Astrocyte of the cerebellum (primary cell): ENCODE measurements around the gene ERMP1.

Experiments
- DNase-seq: peaks from one replicate; pipeline ENCODE4 v3.0.0-alpha.2; 2011; ENCODE audit warnings: low read depth
- H3K4me3 ChIP-seq: 2 replicates; pipeline ENCODE4 v1.5.1; 2011; ENCODE audit warnings: mild to moderate bottlenecking, low read depth, low read length, moderate library complexity
- CTCF ChIP-seq: IDR thresholded peaks from 2 replicates; pipeline ENCODE4 v1.5.1; 2012; ENCODE audit warnings: low read length, low read depth, moderate library complexity, mild to moderate bottlenecking; ENCODE audit errors: missing control alignments
- in situ Hi-C: cut with HindIII; loops from 2 replicates; pipeline ENCODE4 v1.10.0; 2017; ENCODE audit warnings: low sequenced_read_pairs

The ERMP1 gene

GRCh38 chr9:5868235-5868634, 35.3 kb upstream of the ERMP1 start:
- TF ChIP-seq CTCF: no peak
- no peak overlapping the region for H3K4me3 ChIP-seq
- in situ Hi-C loops: no loop called here
- DNase-seq: no peak

DNA sequence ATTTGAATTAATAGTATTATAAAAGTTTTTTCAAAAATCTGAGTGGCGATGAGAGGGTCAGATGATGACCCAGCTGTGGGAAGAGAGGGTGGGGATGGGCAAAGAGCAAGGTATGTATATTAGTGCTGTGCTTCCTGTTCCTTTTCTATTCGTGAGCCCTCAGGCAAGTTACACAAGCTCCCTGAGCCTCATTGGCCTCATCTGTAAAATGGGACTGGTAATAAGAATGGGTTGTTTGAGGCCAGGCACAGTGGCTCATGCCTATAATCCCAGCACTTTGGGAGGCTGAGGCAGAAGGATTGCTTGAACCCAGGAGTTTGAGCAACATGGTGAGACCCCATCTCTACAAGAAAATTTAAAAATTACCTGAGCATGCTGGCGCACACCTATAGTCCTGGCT, 33.8 kb upstream of the ERMP1 start:
- no peak for TF ChIP-seq CTCF
- DNase-seq: no peak
- in situ Hi-C loops: no loop called here
- H3K4me3 ChIP-seq: no peak overlapping the region

GRCh38 chr9:5866272-5866671, 33.4 kb upstream of the ERMP1 start:
- no peak overlapping the region for H3K4me3 ChIP-seq
- DNase-seq: no peak
- no peak for TF ChIP-seq CTCF
- in situ Hi-C loops: no loop called here

DNA sequence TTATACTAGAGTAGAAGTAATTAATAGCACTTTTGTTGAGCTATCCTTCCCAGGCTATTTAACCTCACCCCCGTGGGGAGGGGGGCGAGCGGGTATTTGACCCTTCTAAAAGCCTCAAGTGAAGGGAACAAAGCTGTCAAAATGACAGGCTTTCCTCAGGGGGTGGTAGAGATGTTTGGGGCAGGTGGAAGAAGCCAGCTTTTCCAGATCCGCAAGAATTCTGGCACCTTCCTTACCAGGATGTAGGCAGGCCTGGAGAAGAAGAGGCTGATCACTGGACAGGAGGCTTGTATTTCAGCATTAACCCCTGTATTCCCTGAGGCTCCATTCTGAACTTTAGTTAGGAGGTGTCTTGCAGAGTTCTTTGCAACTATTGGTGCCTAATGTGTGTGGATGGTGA, 31.5 kb upstream of the ERMP1 start:
- in situ Hi-C loops: no loop called here
- no peak overlapping the region for H3K4me3 ChIP-seq
- no peak for DNase-seq
- no peak for TF ChIP-seq CTCF

DNA sequence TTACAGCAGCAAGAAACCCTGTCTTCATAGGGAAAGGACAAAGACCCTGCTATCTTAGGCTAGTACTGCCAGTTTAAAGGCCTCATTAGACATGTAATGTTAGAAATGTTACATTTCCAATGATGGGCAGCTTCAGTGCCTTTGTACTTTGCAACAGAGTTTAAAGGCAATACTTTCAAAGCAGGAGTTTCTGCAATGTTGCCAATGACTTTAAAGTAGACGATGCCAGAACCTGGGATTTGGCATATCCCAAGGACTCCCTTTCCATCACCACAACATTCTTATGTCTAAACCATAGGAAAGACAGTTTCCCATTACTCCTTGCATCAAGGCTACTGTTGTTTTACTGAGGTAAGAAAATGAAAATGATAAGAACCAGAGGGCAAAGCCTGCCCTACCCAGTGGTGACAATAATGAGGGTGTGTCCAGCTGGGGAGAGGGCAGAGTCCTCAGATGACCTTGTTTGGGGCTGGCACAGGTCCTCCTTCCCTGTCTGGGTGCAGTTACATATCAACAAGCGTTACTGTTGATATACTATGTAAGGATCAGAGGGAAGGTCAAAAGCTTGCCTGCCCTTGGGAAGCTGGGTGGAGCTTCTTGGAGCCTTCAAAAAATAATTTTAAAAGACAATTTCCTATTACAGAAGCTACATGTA, 30.3 kb upstream of the ERMP1 start:
- no peak overlapping the region for H3K4me3 ChIP-seq
- DNase-seq: no peak
- in situ Hi-C loops: no loop called here
- no peak for TF ChIP-seq CTCF

- DNase-seq: no peak
- H3K4me3 ChIP-seq: no peak overlapping the region
- in situ Hi-C loops: no loop called here
- no peak for TF ChIP-seq CTCF
These were observed 25.9 kb upstream of the ERMP1 start for GRCh38 chr9:5858833-5859232.
